Peyer's patch (tissue), 4 donors: Measurements from ENCODE around the gene C1GALT1.
"Not testable (repeated sequence)": the region's sequence is repeated elsewhere in the genome, so short reads cannot be mapped to it uniquely, and the experiment has no call there.

Source experiments
- CTCF ChIP-seq, 6 experiments: fragments of 450-650 bp in 4 of 6; fragments of 200-600 bp in 2 of 6; sonication (generic) in 1 of 6; IDR thresholded peaks; one replicate each; pipeline ENCODE4 v1.5.1; 2017 to 2019; ENCODE audit warnings: antibody characterized with exemption in 6 of 6, mild to moderate bottlenecking in 3 of 6, moderate library complexity in 1 of 6
- POLR2A ChIP-seq, 2 donors: fragments of 450-650 bp; IDR thresholded peaks; one replicate each; pipeline ENCODE4 v1.5.1; 2017; ENCODE audit warnings: antibody characterized with exemption in 2 of 2, mild to moderate bottlenecking in 2 of 2, moderate library complexity in 2 of 2

- not testable (repeated sequence) for TF ChIP-seq POLR2A, CTCF (IDR thresholded peaks at IDR 0.05)
Measured at GRCh38 chr7:7154355-7154754, 28.0 kb upstream of the C1GALT1 start.
